ENCODE data around the gene LARP4B. TPM values are rescaled to one million over a fixed set of nuclear protein-coding genes. Genes with fewer than 3 reads are reported as not detected.

Gene LARP4B
- total RNA-seq, 5 donors from 2014 or later (not counting 1 experiment from before 2014, with no cell fraction given) = 77.2 to 108 (median 94.0) TPM

DNA sequence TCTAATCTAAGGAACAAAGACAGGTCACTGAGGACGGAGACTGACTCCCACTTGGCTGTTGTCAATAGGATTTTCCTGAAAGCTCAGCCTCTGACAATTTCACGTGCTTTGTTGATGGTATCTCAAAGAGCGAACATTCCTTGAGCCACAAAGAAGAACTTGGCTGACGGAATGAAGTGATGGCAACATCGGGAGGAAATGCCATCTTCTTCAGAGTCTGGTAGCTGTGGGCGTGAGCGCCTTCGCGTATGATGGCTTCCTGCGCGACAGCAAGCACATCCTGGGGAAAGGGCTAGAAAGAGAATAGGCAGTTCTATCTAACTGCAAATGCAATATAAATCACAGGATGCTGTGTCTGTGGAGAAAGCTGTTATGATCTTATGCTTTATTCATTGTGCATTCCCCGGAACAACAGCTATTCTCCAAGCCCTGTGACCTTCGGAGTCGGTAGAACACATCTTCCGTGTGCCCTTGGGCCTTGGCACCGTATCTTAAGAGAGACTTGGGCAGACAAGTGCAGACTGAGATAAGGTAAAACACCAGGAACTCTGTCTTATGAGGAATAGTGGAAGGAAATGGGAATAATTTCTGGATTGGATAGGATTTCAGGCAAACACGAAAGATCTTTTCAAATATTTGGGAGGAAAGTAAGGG is 37.2 kb upstream of the LARP4B start:
- Mint-ChIP-seq H3K27ac (no peak overlapping the region), H3K4me1 (peaks cover 4 to 14% (median 9%) of the 10 kb centered on the region in 3 donors), H3K36me3 (no peaks in the 10 kb centered on the region), H3K4me3 (no peak overlapping the region), H3K9me3 (peaks cover 0 to 4% (median 3%) of the 10 kb centered on the region in 3 donors), H3K27me3 (peaks cover 18 to 20% of the 10 kb centered on the region in 2 donors)
- Histone ChIP-seq H3K36me3 (ENCODE audit: control insufficient read depth in 2 of 2, extremely low read depth in 1 of 2, insufficient read depth in 1 of 2, low read length in 1 of 2) (no peaks in the 10 kb centered on the region), H3K4me3 (ENCODE audit: control insufficient read depth in 1 of 2, extremely low read depth in 1 of 2, low read length in 1 of 2) (no peak overlapping the region), H3K27ac (ENCODE audit: low read length) (no peak overlapping the region), H3K27me3 (replicated peaks in 1 of 2; ENCODE audit: control insufficient read depth in 2 of 2, extremely low read depth in 1 of 2, insufficient read depth in 2 of 2, low read length in 1 of 2) (peaks cover 0 to 26% of the 10 kb centered on the region in 2 experiments), H3K4me1 (ENCODE audit: control insufficient read depth in 1 of 2, extremely low read depth in 1 of 2, insufficient read depth in 2 of 2, low read length in 2 of 2) (peaks cover 0 to 3% of the 10 kb centered on the region in 2 experiments), H3K9me3 (no peaks in the 10 kb centered on the region)
- ATAC-seq (replicated peaks in 1 of 4) (no peak), DNase-seq (no peak)
- ChIA-PET POLR2A (no interaction called here), CTCF (no interaction called here)
- 96% methylated on average over 8 of the region's 17 CpGs for WGBS (ENCODE audit: insufficient coverage)

DNA sequence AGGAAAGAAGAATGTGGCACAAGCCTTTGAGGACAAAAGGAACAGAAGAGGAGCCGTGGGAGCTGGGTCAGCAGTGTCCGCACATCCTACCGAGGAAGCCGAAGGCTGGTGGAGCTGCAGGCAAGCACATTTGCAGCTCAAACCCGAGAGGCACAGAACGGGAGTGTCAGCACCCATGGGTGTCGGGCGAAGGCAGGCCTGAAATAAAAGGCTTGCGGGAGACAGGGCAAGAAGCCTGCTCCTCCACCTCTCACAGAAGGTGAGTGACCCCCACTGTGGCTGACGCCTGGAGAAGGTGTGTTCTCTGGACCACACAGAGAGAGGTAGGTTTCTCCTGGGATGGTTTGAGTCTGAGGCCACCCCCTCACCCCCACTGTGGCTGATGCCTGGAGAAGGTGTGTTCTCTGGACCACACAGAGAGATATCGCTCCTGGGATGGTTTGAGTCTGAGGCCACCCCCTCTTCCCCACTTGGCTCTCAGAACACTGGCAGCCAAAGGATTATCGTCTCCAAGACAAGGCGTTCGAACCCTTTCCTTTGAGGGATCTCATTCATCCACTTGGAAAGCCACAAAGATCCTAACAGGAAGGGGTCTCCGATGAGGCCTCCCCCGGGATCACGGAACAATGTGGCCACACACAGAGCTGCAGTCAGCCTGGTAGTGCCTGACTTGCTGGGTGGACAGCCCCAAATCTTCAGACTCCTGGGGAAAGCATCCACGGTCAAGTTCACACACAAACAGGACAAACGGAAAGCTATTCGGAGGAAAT is 35.1 kb upstream of the LARP4B start:
- Mint-ChIP-seq H3K27me3 (peaks cover 18 to 21% of the 10 kb centered on the region in 2 donors), H3K27ac (no peak overlapping the region), H3K4me1 (peaks cover 4 to 14% (median 9%) of the 10 kb centered on the region in 3 donors), H3K36me3 (no peaks in the 10 kb centered on the region), H3K9me3 (peaks cover 0 to 3% (median 2%) of the 10 kb centered on the region in 3 donors), H3K4me3 (no peak overlapping the region)
- POLR2A ChIA-PET = no interaction called here
- ATAC-seq (replicated peaks in 1 of 4) = no peak
- DNase-seq = no peak
- 88% methylated on average over 3 of the region's 20 CpGs for WGBS (ENCODE audit: insufficient coverage)
- Histone ChIP-seq H3K4me3 (ENCODE audit: control insufficient read depth in 1 of 2, extremely low read depth in 1 of 2, low read length in 1 of 2) (no peak overlapping the region), H3K4me1 (ENCODE audit: control insufficient read depth in 1 of 2, extremely low read depth in 1 of 2, insufficient read depth in 2 of 2, low read length in 2 of 2) (peaks cover 0 to 3% of the 10 kb centered on the region in 2 experiments), H3K27ac (ENCODE audit: low read length) (no peak overlapping the region), H3K27me3 (replicated peaks in 1 of 2; ENCODE audit: control insufficient read depth in 2 of 2, extremely low read depth in 1 of 2, insufficient read depth in 2 of 2, low read length in 1 of 2) (peaks cover 0 to 27% of the 10 kb centered on the region in 2 experiments), H3K36me3 (ENCODE audit: control insufficient read depth in 2 of 2, extremely low read depth in 1 of 2, insufficient read depth in 1 of 2, low read length in 1 of 2) (no peaks in the 10 kb centered on the region), H3K9me3 (no peaks in the 10 kb centered on the region)
- CTCF ChIA-PET = no interaction called here

- POLR2A ChIA-PET = no interaction called here
- Histone ChIP-seq H3K27me3 (replicated peaks in 1 of 2; ENCODE audit: control insufficient read depth in 2 of 2, extremely low read depth in 1 of 2, insufficient read depth in 2 of 2, low read length in 1 of 2) (peaks cover 0 to 23% of the 10 kb centered on the region in 2 experiments), H3K36me3 (ENCODE audit: control insufficient read depth in 2 of 2, extremely low read depth in 1 of 2, insufficient read depth in 1 of 2, low read length in 1 of 2) (no peaks in the 10 kb centered on the region), H3K9me3 (no peaks in the 10 kb centered on the region), H3K4me3 (ENCODE audit: control insufficient read depth in 1 of 2, extremely low read depth in 1 of 2, low read length in 1 of 2) (no peak overlapping the region), H3K4me1 (ENCODE audit: control insufficient read depth in 1 of 2, extremely low read depth in 1 of 2, insufficient read depth in 2 of 2, low read length in 2 of 2) (peaks cover 0 to 3% of the 10 kb centered on the region in 2 experiments), H3K27ac (ENCODE audit: low read length) (no peak overlapping the region)
- ATAC-seq (replicated peaks in 1 of 4) (no peak), DNase-seq (no peak)
- Mint-ChIP-seq H3K36me3 (no peaks in the 10 kb centered on the region), H3K27ac (no peak overlapping the region), H3K4me1 (peaks cover 4 to 14% (median 9%) of the 10 kb centered on the region in 3 donors), H3K9me3 (no peaks in the 10 kb centered on the region), H3K27me3 (peaks cover 18 to 20% of the 10 kb centered on the region in 2 donors), H3K4me3 (no peak overlapping the region)
- CTCF ChIA-PET = no interaction called here
- WGBS (ENCODE audit: insufficient coverage) = 98% methylated on average over 19 of the region's 20 CpGs
Measured at GRCh38 chr10:964988-965417, 33.5 kb upstream of the LARP4B start.

- H3K4me1 Mint-ChIP-seq = peaks cover 4 to 14% (median 9%) of the 10 kb centered on the region in 3 donors
- CTCF ChIA-PET = no interaction called here
- H3K9me3 Mint-ChIP-seq = no peaks in the 10 kb centered on the region
- H3K27me3 Mint-ChIP-seq = peaks cover 15 to 16% of the 10 kb centered on the region in 2 donors
- H3K27ac ChIP-seq (ENCODE audit: low read length) = no peak overlapping the region
- 91% methylated on average over 14 of the region's 15 CpGs for WGBS (ENCODE audit: insufficient coverage)
- H3K36me3 ChIP-seq (ENCODE audit: control insufficient read depth in 2 of 2, extremely low read depth in 1 of 2, insufficient read depth in 1 of 2, low read length in 1 of 2) = no peaks in the 10 kb centered on the region
- ATAC-seq (replicated peaks in 1 of 4) = no peak
- no peaks in the 10 kb centered on the region for H3K36me3 Mint-ChIP-seq
- no peak overlapping the region for H3K4me3 Mint-ChIP-seq
- no peak overlapping the region for H3K27ac Mint-ChIP-seq
- DNase-seq = no peak
- peaks cover 0 to 18% of the 10 kb centered on the region in 2 experiments for H3K27me3 ChIP-seq (replicated peaks in 1 of 2; ENCODE audit: control insufficient read depth in 2 of 2, extremely low read depth in 1 of 2, insufficient read depth in 2 of 2, low read length in 1 of 2)
- no peak overlapping the region for H3K4me3 ChIP-seq (ENCODE audit: control insufficient read depth in 1 of 2, extremely low read depth in 1 of 2, low read length in 1 of 2)
- no peaks in the 10 kb centered on the region for H3K9me3 ChIP-seq
- H3K4me1 ChIP-seq (ENCODE audit: control insufficient read depth in 1 of 2, extremely low read depth in 1 of 2, insufficient read depth in 2 of 2, low read length in 2 of 2) = peaks cover 0 to 3% of the 10 kb centered on the region in 2 experiments
- POLR2A ChIA-PET = no interaction called here
Measured at GRCh38 chr10:964321-964987, 32.9 kb upstream of the LARP4B start.

GRCh38 chr10:963655-964054 is 32.1 kb upstream of the LARP4B start:
- H3K27me3 Mint-ChIP-seq = peaks cover 9 to 10% of the 10 kb centered on the region in 2 donors
- H3K9me3 Mint-ChIP-seq = no peaks in the 10 kb centered on the region
- no peak overlapping the region for H3K27ac Mint-ChIP-seq
- Histone ChIP-seq H3K4me3 (ENCODE audit: control insufficient read depth in 1 of 2, extremely low read depth in 1 of 2, low read length in 1 of 2) (no peak overlapping the region), H3K36me3 (ENCODE audit: control insufficient read depth in 2 of 2, extremely low read depth in 1 of 2, insufficient read depth in 1 of 2, low read length in 1 of 2) (no peaks in the 10 kb centered on the region), H3K9me3 (no peaks in the 10 kb centered on the region), H3K27me3 (replicated peaks in 1 of 2; ENCODE audit: control insufficient read depth in 2 of 2, extremely low read depth in 1 of 2, insufficient read depth in 2 of 2, low read length in 1 of 2) (peaks cover 0 to 14% of the 10 kb centered on the region in 2 experiments), H3K4me1 (ENCODE audit: control insufficient read depth in 1 of 2, extremely low read depth in 1 of 2, insufficient read depth in 2 of 2, low read length in 2 of 2) (peaks cover 0 to 3% of the 10 kb centered on the region in 2 experiments), H3K27ac (ENCODE audit: low read length) (no peak overlapping the region)
- CTCF ChIA-PET = no interaction called here
- ATAC-seq (replicated peaks in 1 of 4) (no peak), DNase-seq (no peak)
- POLR2A ChIA-PET = no interaction called here
- H3K4me1 Mint-ChIP-seq = peaks cover 4 to 14% (median 9%) of the 10 kb centered on the region in 3 donors
- no peak overlapping the region for H3K4me3 Mint-ChIP-seq
- 100% methylated on average over 1 of the region's 4 CpGs for WGBS (ENCODE audit: insufficient coverage)
- H3K36me3 Mint-ChIP-seq = no peaks in the 10 kb centered on the region

- H3K36me3 ChIP-seq (ENCODE audit: control insufficient read depth in 2 of 2, extremely low read depth in 1 of 2, insufficient read depth in 1 of 2, low read length in 1 of 2) = no peaks in the 10 kb centered on the region
- Mint-ChIP-seq H3K4me1 (peaks cover 4 to 14% (median 9%) of the 10 kb centered on the region in 3 donors), H3K4me3 (no peak overlapping the region), H3K27me3 (peaks cover 6 to 11% of the 10 kb centered on the region in 2 donors), H3K36me3 (no peaks in the 10 kb centered on the region), H3K27ac (no peak overlapping the region), H3K9me3 (no peaks in the 10 kb centered on the region)
- H3K27ac ChIP-seq (ENCODE audit: low read length) = no peak overlapping the region
- DNase-seq (no peak), ATAC-seq (replicated peaks in 1 of 4) (no peak)
- ChIA-PET CTCF (no interaction called here), POLR2A (no interaction called here)
- H3K4me1 ChIP-seq (ENCODE audit: control insufficient read depth in 1 of 2, extremely low read depth in 1 of 2, insufficient read depth in 2 of 2, low read length in 2 of 2) = peaks cover 0 to 3% of the 10 kb centered on the region in 2 experiments
- H3K27me3 ChIP-seq (replicated peaks in 1 of 2; ENCODE audit: control insufficient read depth in 2 of 2, extremely low read depth in 1 of 2, insufficient read depth in 2 of 2, low read length in 1 of 2) = peaks cover 0 to 14% of the 10 kb centered on the region in 2 experiments
- H3K9me3 ChIP-seq = no peaks in the 10 kb centered on the region
- 75% methylated on average over 2 of the region's 5 CpGs for WGBS (ENCODE audit: insufficient coverage)
- no peak overlapping the region for H3K4me3 ChIP-seq (ENCODE audit: control insufficient read depth in 1 of 2, extremely low read depth in 1 of 2, low read length in 1 of 2)
Measured at GRCh38 chr10:963186-963585, 31.7 kb upstream of the LARP4B start.

Measured in T-cell (primary cell).